ENCODE data around the gene CALU. TPM values are rescaled to one million over a fixed set of nuclear protein-coding genes. Genes with fewer than 3 reads are reported as not detected.
A peak's percentile ranks its signal among the peaks of the same experiment; 100 is the strongest.

CALU gene
- 380 and 486 TPM in 2 replicates for total RNA-seq

GRCh38 chr7:128739048-128739962 is at the start of gene CALU:
Gene CALU, plus strand, starts transcription at chr7:128739359. Its CDS starts 9,225 bp downstream, at chr7:128748584.

GRCh38 chr7:128775744-128776474 is 36.8 kb downstream of the CALU start, which contains the start of gene OPN1SW:
Gene OPN1SW, minus strand, starts transcription at chr7:128775794. Its CDS starts 13 bp downstream, at chr7:128775781.

GRCh38 chr7:128791121-128791971 is 52.2 kb downstream of the CALU start, which contains the start of gene CCDC136:
Gene CCDC136, plus strand, starts transcription at chr7:128791968. Its CDS starts 444 bp downstream, at chr7:128792412.

Small RNA genes within 50 kb of the gene (small RNA-seq; reads per million reads assigned to genes)
- not detected for gene RN7SL81P
- gene RNA5SP242, result 3.4 reads per million, percentile 69 among the genes with 10 or more reads in this experiment
- not detected for gene RNA5SP243

Other genes starting within 250 kb of the CALU start
- 0.36 and 0.53 TPM in 2 replicates for gene GARIN1A, start 67.1 kb upstream of the CALU start, total RNA-seq
- not detected in 2 replicates for gene OPN1SW, start 36.4 kb downstream of the CALU start, total RNA-seq
- gene CCDC136, start 52.6 kb downstream of the CALU start, total RNA-seq, result 3.9 and 8.1 TPM in 2 replicates
- 93.9 and 109 TPM in 2 replicates for gene FLNC, start 91.0 kb downstream of the CALU start, total RNA-seq
- 55.3 and 67.9 TPM in 2 replicates for gene ATP6V1F, start 123.5 kb downstream of the CALU start, total RNA-seq
- gene KCP, start 171.3 kb downstream of the CALU start, total RNA-seq, result not detected in 2 replicates
- 0.66 and 1.4 TPM in 2 replicates for gene IRF5, start 198.6 kb downstream of the CALU start, total RNA-seq